ENCODE data around the gene STEAP4.

GRCh38 chr7:88280801-88281200, 25.9 kb downstream of the STEAP4 start:
- no peak for TF ChIP-seq POLR2A (IDR thresholded peaks at IDR 0.05)
- TF ChIP-seq CTCF (IDR thresholded peaks at IDR 0.05): no peak
- no peak for TF ChIP-seq EP300 (IDR thresholded peaks at IDR 0.05)
